Natural killer cell treated with Interleukin-12 subunit alpha and Interleukin-12 subunit beta and Interleukin-15 and Interleukin-18, amount 100 ng/mL, for 72 hours (primary cell): ENCODE data around the gene ZNF735. TPM values are rescaled to one million over a fixed set of nuclear protein-coding genes. Genes with fewer than 3 reads are reported as not detected.
"Not testable (repeated sequence)": the region's sequence is repeated elsewhere in the genome, so short reads cannot be mapped to it uniquely, and the experiment has no call there.

ENCODE experiments used
- ATAC-seq, 2 donors: fragments of 150-1000 bp; cut with Tn5 transposase in 1 of 2; sonication (Bioruptor Pico), chemical (Tn5 transposase) in 1 of 2; 2 replicates each; pipeline ENCODE4 v1.10.0; 2021
- DNase-seq: peaks from one replicate; pipeline ENCODE4 v3.0.0; 2022; ENCODE audit warnings: low spot score
- H3K27ac Mint-ChIP-seq, 2 donors: 1 replicate in 1 of 2; 2 replicates in 1 of 2; pipeline ENCODE4 v1.8.0; 2022; ENCODE audit warnings: mixed read lengths in 2 of 2, mild to moderate bottlenecking in 1 of 2, moderate library complexity in 1 of 2
- H3K27me3 Mint-ChIP-seq, 2 donors: 1 replicate in 1 of 2; 2 replicates in 1 of 2; pipeline ENCODE4 v1.8.0; 2022; ENCODE audit warnings: mixed read lengths in 2 of 2
- H3K36me3 Mint-ChIP-seq: one replicate; pipeline ENCODE4 v1.8.0; 2022; ENCODE audit warnings: mixed read lengths
- H3K4me1 Mint-ChIP-seq, 2 donors: 1 replicate in 1 of 2; 2 replicates in 1 of 2; pipeline ENCODE4 v1.8.0; 2022; ENCODE audit warnings: low read depth in 2 of 2, mixed read lengths in 2 of 2, mild to moderate bottlenecking in 1 of 2
- H3K4me3 Mint-ChIP-seq: one replicate; pipeline ENCODE4 v1.8.0; 2022; ENCODE audit warnings: mixed read lengths
- H3K9me3 Mint-ChIP-seq: 2 replicates; pipeline ENCODE4 v1.8.0; 2022; ENCODE audit warnings: mixed read lengths
- total RNA-seq, 2 donors: library from RNA; stranded (reverse); gene quantifications; one replicate each; pipeline ENCODE4 v1.2.3, GENCODE V29; 2022

The ZNF735 gene
- total RNA-seq: not detected

DNA sequence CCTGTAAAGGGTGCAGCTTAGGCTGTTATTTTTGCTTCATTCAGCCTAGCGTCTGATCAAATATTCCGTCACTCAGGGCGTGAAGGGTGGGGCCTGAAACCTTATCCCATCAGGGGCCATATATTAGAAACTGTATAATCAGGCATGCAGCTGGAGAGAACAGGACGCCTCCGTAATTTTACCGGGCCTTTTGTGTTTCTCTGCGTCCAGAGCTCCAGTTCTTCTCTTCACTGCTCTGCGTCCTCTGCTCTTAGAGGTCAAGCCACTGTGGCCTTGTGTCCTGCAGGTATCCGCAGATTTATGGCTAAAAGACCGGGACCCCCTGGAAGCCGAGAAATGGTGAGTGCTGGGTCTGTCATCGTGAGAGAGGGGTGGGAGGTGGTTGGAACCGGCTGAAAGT lies at the start of gene ZNF735:
TSS of gene ZNF735 (plus strand) at position 301 of the 400 bp plus-strand sequence. CDS start at position 301, 0 bp downstream.
- H3K4me1 Mint-ChIP-seq: no peaks in the 10 kb centered on the region
- no peaks in the 10 kb centered on the region for H3K27me3 Mint-ChIP-seq
- peaks cover 9% of the 10 kb centered on the region for H3K9me3 Mint-ChIP-seq
- no peak for ATAC-seq
- no peak within 1 kb of the TSS for H3K27ac Mint-ChIP-seq
- peaks cover 5% of the 10 kb centered on the region for H3K36me3 Mint-ChIP-seq
- H3K4me3 Mint-ChIP-seq: no peak within 1 kb of the TSS
- no peak for DNase-seq

DNA sequence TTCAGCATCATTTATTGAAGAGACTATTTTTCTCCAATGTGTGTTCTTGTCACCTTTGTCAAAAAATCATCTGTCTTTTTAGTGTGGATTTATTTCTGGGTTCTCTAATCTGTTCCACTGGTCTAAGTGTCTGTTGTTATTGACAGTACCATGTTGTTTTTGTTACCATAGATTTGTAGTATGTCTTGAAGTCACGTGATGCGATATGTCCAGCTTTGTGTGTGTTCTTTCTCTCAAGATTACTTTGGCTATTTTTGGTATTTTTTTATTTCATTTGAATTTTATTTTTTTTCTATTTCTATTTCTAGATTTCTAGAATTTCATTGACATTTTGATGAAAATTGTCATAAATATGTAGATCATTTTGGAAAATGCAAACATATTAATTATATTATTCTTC lies 36.0 kb upstream of the ZNF735 start:
- ATAC-seq, H3K27me3 Mint-ChIP-seq, H3K4me1 Mint-ChIP-seq, H3K4me3 Mint-ChIP-seq, DNase-seq, H3K27ac Mint-ChIP-seq, H3K36me3 Mint-ChIP-seq, H3K9me3 Mint-ChIP-seq: not testable (repeated sequence)

DNA sequence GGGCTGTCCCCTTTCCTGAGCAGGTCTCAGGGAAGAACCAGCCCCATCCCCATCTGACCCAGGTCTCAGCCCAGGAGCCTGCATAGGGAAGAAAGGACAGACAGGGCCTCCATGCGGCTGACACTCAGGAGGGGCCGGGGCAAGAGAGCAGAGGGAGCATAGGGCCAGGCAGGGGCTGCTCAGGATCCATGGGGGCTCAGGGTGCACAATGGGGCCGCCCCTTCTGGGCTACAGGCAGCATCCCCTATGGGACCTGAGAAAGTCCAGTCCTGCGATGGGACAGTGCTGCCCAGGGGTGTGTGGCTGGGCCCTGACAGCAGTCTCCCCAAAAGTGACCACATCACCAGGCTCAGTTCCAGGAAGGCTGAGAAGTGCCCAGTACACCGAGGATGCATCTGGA lies 32.7 kb upstream of the ZNF735 start:
- Mint-ChIP-seq H3K4me1 (no peaks in the 10 kb centered on the region), H3K36me3 (no peaks in the 10 kb centered on the region), H3K27ac (no peak overlapping the region), H3K9me3 (no peaks in the 10 kb centered on the region), H3K4me3 (no peak overlapping the region), H3K27me3 (no peaks in the 10 kb centered on the region)
- ATAC-seq (no peak), DNase-seq (no peak)

DNA sequence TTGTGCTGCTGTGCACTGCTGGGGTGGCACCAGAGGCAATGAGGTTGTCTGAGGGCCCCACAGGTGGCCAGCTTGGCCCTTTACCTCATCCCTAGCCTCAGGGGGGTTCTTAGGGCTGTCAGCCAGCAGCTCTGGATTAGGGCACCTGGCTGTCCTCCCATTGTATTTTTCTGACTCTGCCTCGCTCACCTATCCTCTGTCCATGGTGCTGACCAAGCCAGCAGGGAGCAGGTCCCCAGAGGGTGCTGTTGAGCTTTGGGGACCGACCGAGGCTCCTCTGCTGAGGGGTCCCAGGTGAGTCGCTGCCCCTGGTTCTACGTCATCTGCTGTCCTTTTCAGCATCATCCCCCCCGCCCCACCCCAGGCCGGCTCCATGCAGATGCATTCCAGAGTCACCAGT lies 32.1 kb upstream of the ZNF735 start:
- DNase-seq (no peak), ATAC-seq (no peak)
- Mint-ChIP-seq H3K27ac (no peak overlapping the region), H3K36me3 (no peaks in the 10 kb centered on the region), H3K9me3 (no peaks in the 10 kb centered on the region), H3K4me3 (no peak overlapping the region), H3K4me1 (no peaks in the 10 kb centered on the region), H3K27me3 (no peaks in the 10 kb centered on the region)

DNA sequence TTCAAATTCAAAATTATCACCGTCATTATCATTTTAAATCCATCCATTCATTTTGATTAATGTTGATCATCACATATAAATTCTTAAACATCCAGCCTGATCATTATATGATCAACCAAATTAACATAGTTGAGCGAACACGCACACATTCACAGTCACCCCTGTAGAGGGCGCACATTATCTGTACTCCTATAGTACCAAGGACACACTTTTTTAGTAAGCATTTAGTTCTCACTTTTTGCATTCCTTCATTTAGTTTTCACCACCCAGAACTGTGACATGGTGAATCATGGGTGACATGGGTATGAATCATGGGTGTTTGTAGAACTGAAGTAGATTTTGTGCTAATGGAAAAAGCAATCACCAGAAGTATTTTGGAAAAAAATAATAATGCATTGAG lies 26.0 kb upstream of the ZNF735 start:
- H3K36me3 Mint-ChIP-seq: no peaks in the 10 kb centered on the region
- H3K4me1 Mint-ChIP-seq: no peaks in the 10 kb centered on the region
- H3K4me3 Mint-ChIP-seq: no peak overlapping the region
- H3K27ac Mint-ChIP-seq: no peak overlapping the region
- ATAC-seq (no peak), DNase-seq (no peak)
- no peaks in the 10 kb centered on the region for H3K27me3 Mint-ChIP-seq
- H3K9me3 Mint-ChIP-seq: no peaks in the 10 kb centered on the region

- Mint-ChIP-seq H3K27me3 (no peaks in the 10 kb centered on the region), H3K4me3 (no peak overlapping the region)
These were observed 25.4 kb upstream of the ZNF735 start for GRCh38 chr7:64181586-64181985.

GRCh38 chr7:64182036-64182790 lies 24.8 kb upstream of the ZNF735 start:
- no peaks in the 10 kb centered on the region for H3K36me3 Mint-ChIP-seq
- H3K27me3 Mint-ChIP-seq: no peaks in the 10 kb centered on the region
- H3K27ac Mint-ChIP-seq: no peak overlapping the region
- H3K4me3 Mint-ChIP-seq: no peak overlapping the region
- H3K4me1 Mint-ChIP-seq: no peaks in the 10 kb centered on the region
- no peaks in the 10 kb centered on the region for H3K9me3 Mint-ChIP-seq
- ATAC-seq (peak in 1 of 2 donors; percentile 15), DNase-seq (no peak)

More at GRCh38 chr7:64181586-64181985, 25.4 kb upstream of the ZNF735 start:
- Mint-ChIP-seq H3K4me1 (no peaks in the 10 kb centered on the region), H3K36me3 (no peaks in the 10 kb centered on the region), H3K9me3 (no peaks in the 10 kb centered on the region), H3K27ac (no peak overlapping the region)
- DNase-seq: no peak
- ATAC-seq: no peak

GRCh38 chr7:64183126-64183742 lies 23.8 kb upstream of the ZNF735 start:
- Mint-ChIP-seq H3K4me1 (no peaks in the 10 kb centered on the region), H3K9me3 (no peaks in the 10 kb centered on the region), H3K27ac (no peak overlapping the region), H3K36me3 (no peaks in the 10 kb centered on the region), H3K4me3 (no peak overlapping the region), H3K27me3 (no peaks in the 10 kb centered on the region)
- ATAC-seq (no peak), DNase-seq (no peak)

GRCh38 chr7:64183827-64184372 lies 23.1 kb upstream of the ZNF735 start:
- no peaks in the 10 kb centered on the region for H3K27me3 Mint-ChIP-seq
- no peak for DNase-seq
- no peak overlapping the region for H3K27ac Mint-ChIP-seq
- no peaks in the 10 kb centered on the region for H3K9me3 Mint-ChIP-seq
- peak; percentile 7 to 43 for ATAC-seq
- H3K4me3 Mint-ChIP-seq: no peak overlapping the region
- no peaks in the 10 kb centered on the region for H3K4me1 Mint-ChIP-seq
- no peaks in the 10 kb centered on the region for H3K36me3 Mint-ChIP-seq

- no peaks in the 10 kb centered on the region for H3K36me3 Mint-ChIP-seq
- H3K27ac Mint-ChIP-seq: no peak overlapping the region
- H3K9me3 Mint-ChIP-seq: no peaks in the 10 kb centered on the region
- no peak overlapping the region for H3K4me3 Mint-ChIP-seq
- ATAC-seq (peak in 1 of 2 donors; percentile 36), DNase-seq (no peak)
- no peaks in the 10 kb centered on the region for H3K4me1 Mint-ChIP-seq
- H3K27me3 Mint-ChIP-seq: no peaks in the 10 kb centered on the region
These were observed 22.6 kb upstream of the ZNF735 start for GRCh38 chr7:64184376-64184775.

DNA sequence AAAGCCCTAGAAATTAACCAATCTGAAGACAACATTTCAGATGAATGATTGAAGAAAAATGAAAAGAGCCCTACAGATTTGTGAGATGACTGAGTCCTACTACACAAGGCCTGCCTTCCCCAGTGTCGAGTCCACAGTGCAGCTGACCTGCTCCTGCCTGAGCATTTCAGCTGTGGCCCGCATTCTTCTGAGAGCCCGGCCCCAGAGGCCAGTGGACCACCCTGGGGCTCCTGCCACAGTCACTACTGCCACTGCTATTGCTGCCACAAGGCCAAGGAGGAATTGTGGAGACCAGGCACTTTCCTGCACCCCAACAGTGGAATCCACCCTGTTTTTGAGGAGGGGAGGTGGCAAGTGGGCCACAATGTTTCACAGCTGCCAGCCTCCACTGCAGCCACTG lies 19.6 kb upstream of the ZNF735 start:
- H3K4me1 Mint-ChIP-seq: no peaks in the 10 kb centered on the region
- no peaks in the 10 kb centered on the region for H3K9me3 Mint-ChIP-seq
- no peaks in the 10 kb centered on the region for H3K36me3 Mint-ChIP-seq
- no peaks in the 10 kb centered on the region for H3K27me3 Mint-ChIP-seq
- H3K4me3 Mint-ChIP-seq: no peak overlapping the region
- ATAC-seq (peak in 1 of 2 donors; percentile 7), DNase-seq (no peak)
- no peak overlapping the region for H3K27ac Mint-ChIP-seq

DNA sequence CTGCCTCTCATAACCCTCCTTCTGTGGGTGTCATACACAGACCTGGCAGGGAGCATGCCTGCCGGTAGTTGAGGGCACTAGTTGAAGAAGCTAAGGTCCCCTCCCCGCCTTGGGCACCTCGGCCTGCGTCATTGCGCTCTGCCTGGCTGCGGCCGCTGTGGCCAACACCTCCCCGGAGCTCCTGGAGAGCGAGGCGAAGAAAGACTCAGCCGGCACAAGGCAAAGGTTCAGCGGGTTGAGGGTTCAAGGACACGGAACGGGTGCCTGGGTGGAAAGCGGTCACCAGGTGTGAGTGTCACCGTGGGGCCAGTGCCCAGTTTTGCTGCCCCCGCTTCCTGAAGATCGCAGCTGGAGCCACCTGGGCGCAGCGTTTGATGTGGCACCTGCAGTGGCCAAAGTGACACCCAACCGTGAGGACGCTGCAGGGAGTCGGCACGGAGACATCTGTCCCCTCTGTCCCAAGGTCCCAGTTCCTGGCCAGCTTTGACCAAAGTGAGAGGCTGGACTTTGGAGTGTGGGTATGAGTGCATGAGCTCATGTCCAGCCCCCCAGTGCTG lies 14.8 kb upstream of the ZNF735 start:
- H3K4me1 Mint-ChIP-seq: no peaks in the 10 kb centered on the region
- ATAC-seq (peak in 1 of 2 donors; percentile 36), DNase-seq (no peak)
- H3K27me3 Mint-ChIP-seq: no peaks in the 10 kb centered on the region
- H3K9me3 Mint-ChIP-seq: no peaks in the 10 kb centered on the region
- H3K4me3 Mint-ChIP-seq: no peak overlapping the region
- no peak overlapping the region for H3K27ac Mint-ChIP-seq
- peaks cover 5% of the 10 kb centered on the region for H3K36me3 Mint-ChIP-seq

DNA sequence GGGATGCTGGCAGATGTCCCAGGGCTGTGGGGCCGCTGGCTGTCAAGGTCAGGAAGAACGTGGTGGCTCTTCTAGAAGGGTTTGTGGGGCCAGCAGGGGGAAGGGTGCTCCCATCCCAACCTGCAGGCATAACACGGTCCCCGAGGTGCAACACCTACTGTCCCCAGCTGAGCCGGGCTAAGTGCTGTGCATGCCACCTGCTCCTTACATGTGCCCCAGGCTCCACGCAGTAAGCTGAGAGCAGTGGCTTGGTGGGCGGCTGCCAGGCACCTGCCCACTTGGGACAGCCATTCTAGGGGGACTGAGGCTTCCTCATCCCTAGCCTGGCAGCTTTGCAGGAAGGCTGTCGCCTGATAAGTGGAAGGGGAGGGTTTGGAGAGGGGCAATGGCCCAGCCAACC lies 14.2 kb upstream of the ZNF735 start:
- H3K9me3 Mint-ChIP-seq: no peaks in the 10 kb centered on the region
- H3K27me3 Mint-ChIP-seq: no peaks in the 10 kb centered on the region
- H3K27ac Mint-ChIP-seq: no peak overlapping the region
- H3K4me1 Mint-ChIP-seq: no peaks in the 10 kb centered on the region
- DNase-seq (no peak), ATAC-seq (no peak)
- H3K4me3 Mint-ChIP-seq: no peak overlapping the region
- peaks cover 5% of the 10 kb centered on the region for H3K36me3 Mint-ChIP-seq

DNA sequence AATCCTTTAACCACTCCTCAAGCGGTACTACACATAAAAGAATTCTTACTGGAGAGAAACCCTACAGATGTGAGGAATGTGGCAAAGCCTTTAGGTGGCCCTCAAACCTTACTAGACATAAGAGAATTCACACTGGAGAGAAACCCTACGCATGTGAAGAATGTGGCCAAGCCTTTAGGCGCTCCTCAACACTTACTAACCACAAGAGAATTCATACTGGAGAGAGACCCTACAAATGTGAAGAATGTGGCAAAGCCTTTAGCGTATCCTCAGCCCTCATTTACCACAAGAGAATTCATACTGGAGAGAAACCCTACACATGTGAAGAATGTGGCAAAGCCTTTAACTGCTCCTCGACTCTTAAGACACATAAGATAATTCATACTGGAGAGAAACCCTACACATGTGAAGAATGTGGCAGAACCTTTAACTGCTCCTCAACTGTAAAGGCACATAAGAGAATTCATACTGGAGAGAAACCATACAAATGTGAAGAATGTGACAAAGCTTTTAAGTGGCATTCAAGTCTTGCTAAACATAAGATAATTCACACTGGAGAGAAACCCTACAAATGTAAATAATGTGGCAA lies 12.8 kb downstream of the ZNF735 start:
- H3K27me3 Mint-ChIP-seq, H3K27ac Mint-ChIP-seq: not testable (repeated sequence)

More for the DNA sequence above, 12.8 kb downstream of the ZNF735 start:
- Mint-ChIP-seq H3K36me3 (peaks cover 26% of the 10 kb centered on the region), H3K9me3 (peaks cover 26% of the 10 kb centered on the region)
- H3K4me3 Mint-ChIP-seq, H3K4me1 Mint-ChIP-seq, ATAC-seq, DNase-seq: not testable (repeated sequence)
